GM10266 (cell line): Measurements from ENCODE around the gene ZNF593OS.

Experiments used
- DNase-seq: peaks from one replicate; pipeline ENCODE4 v3.0.0; 2012; ENCODE audit errors: extremely low spot score
- TF ChIP-seq, protein P1 (sequence below): IDR thresholded peaks from 2 replicates; pipeline ENCODE4 v1.5.1; 2012; ENCODE audit warnings: mild to moderate bottlenecking, low read depth; ENCODE audit not compliant: control insufficient read depth, insufficient read depth; ENCODE audit errors: missing control alignments

The ZNF593OS gene

GRCh38 chr1:26182383-26182696 lies 10.7 kb upstream of the ZNF593OS start:
- no peak for DNase-seq
- TF ChIP-seq, protein P1, sequence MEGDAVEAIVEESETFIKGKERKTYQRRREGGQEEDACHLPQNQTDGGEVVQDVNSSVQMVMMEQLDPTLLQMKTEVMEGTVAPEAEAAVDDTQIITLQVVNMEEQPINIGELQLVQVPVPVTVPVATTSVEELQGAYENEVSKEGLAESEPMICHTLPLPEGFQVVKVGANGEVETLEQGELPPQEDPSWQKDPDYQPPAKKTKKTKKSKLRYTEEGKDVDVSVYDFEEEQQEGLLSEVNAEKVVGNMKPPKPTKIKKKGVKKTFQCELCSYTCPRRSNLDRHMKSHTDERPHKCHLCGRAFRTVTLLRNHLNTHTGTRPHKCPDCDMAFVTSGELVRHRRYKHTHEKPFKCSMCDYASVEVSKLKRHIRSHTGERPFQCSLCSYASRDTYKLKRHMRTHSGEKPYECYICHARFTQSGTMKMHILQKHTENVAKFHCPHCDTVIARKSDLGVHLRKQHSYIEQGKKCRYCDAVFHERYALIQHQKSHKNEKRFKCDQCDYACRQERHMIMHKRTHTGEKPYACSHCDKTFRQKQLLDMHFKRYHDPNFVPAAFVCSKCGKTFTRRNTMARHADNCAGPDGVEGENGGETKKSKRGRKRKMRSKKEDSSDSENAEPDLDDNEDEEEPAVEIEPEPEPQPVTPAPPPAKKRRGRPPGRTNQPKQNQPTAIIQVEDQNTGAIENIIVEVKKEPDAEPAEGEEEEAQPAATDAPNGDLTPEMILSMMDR = no peak

- no peak for DNase-seq
- TF ChIP-seq, protein P1 = no peak
Observed at GRCh38 chr1:26181586-26182382, 10.2 kb upstream of the ZNF593OS start.

DNA sequence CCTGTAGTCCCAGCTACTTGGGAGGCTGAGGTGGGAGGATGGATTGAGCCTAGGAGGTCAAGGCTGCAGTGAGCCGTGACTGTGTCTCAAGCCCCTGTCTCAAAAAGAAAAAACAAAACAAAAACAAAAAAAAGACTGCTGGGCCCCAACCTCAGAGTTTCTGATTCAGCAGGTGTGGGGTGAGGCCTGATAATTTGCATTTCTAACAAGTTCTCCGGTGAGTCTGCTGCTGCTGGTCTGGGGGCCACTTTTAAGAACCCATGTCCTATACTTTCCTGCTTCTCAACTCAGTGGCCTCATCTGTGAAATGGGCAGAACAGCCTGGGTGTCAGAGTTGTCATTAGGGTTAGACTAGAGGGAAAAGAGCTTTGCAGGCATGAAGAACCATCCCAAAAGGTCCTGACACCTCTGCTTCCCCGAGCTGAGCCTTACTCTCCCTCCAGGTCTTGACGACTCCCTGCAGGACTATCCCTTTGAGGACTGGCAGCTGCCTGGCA lies 8.4 kb upstream of the ZNF593OS start:
- TF ChIP-seq, protein P1 = no peak

DNA sequence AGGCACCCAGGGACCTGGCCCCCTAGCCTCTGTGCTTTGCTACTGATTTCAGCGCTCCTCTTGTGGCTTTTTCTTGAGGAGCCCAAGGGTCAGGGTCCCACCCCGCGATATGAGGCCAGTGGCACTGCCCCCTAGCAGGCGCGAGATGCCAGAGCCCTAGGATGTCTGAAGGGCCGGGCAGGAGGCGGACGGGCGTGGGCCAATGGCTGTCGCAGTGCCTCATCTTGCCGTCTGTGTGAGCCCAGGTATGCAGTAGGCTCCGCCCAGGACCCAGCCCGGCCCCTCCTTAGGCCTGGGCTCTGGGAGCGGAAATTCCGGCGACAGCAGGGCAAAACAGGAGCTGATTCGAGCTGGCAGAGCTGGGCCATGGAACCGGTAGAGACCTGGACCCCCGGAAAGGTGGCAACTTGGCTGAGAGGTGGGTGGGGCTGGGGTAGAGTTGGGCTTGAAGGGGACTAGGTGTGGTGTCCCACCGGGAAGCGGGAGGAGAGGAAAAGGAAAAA lies 5.6 kb upstream of the ZNF593OS start, which contains the start of gene CNKSR1:
CNKSR1 (plus strand) TSS at position 310 of the 503 bp plus-strand sequence; CDS start at position 367, 57 bp downstream.
- no peak for DNase-seq

More for the DNA sequence above, 8.4 kb upstream of the ZNF593OS start:
- DNase-seq = no peak

DNA sequence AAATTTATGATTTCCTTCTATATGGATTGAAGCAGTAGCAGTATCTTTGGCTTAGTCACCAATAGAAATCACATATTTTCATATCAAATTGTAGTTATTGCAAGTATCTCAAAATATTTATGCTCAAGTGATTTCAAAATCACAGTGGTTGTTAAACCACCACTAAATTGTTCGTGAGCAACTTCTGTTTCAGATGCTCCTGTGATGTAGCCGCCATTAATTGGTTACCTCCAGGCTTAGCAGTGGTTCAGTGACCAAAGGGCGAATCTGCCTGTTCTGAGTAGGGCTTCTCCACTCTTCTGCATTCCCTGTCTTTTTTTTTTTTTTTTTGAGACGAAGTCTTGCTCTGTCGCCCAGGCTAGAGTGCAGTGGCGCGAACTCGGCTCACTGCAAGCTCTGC lies 3.7 kb upstream of the ZNF593OS start:
- TF ChIP-seq, protein P1 = no peak
- DNase-seq = no peak

More for the DNA sequence above, 5.6 kb upstream of the ZNF593OS start, which contains the start of gene CNKSR1:
- TF ChIP-seq, protein P1 = no peak

DNA sequence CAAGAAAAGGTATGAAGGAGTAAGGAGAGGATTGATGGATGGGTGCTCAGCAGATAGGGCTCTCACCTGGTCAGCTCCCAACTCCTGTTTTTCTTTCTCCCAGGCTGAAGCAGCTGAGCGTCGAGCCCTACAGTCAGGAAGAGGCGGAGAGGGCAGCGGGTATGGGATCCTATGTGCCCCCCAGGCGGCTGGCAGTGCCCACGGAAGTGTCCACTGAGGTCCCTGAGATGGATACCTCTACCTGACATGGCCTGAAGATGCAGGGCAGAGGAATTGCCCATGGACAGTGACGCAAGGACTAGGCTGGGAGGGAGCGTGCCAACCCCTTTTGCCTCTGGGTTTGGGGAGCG lies 1.2 kb downstream of the ZNF593OS start:
- TF ChIP-seq, protein P1 = no peak
- DNase-seq = no peak
